HG02623 (cell line): Measurements from ENCODE around the gene WRAP53.
"Not testable (repeated sequence)": the region's sequence is repeated elsewhere in the genome, so short reads cannot be mapped to it uniquely, and the experiment has no call there.

ENCODE experiments used
- ATAC-seq: cut with Tn5 transposase; IDR thresholded peaks from one replicate; pipeline ENCODE4 v1.9.1; 2021; ENCODE audit warnings: moderate library complexity; ENCODE audit not compliant: unreplicated experiment

WRAP53 gene

DNA sequence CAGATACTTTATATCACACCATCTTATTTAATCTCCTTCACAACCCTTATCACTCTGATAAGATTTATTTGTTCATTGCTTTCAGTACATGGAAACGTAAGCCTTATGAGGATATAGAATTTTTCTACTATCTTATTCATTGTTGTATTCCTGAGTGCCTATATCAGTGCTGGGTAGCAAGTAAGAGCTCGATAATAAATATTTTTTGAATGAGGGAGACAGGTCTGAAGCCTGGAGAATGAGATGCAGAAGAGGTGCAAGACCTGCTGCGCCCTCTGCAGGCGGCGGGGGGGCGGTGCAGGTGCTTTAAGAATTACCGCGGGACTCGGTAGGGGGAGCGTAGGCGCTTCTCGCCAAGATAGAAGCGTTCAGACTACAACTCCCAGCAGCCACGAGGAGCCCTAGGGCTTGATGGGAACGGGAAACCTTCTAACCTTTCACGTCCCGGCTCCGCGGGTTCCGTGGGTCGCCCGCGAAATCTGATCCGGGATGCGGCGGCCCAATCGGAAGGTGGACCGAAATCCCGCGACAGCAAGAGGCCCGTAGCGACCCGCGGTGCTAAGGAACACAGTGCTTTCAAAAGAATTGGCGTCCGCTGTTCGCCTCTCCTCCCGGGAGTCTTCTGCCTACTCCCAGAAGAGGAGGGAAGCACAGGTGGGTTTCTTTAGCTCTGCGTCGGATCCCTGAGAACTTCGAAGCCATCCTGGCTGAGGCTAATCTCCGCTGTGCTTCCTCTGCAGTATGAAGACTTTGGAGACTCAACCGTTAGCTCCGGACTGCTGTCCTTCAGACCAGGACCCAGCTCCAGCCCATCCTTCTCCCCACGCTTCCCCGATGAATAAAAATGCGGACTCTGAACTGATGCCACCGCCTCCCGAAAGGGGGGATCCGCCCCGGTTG is at the start of gene WRAP53:
Gene WRAP53 (plus strand): TSS at position 570 of the 900 bp plus-strand sequence. CDS start 172 bp downstream, at position 742.
- ATAC-seq = peak; percentile 63

DNA sequence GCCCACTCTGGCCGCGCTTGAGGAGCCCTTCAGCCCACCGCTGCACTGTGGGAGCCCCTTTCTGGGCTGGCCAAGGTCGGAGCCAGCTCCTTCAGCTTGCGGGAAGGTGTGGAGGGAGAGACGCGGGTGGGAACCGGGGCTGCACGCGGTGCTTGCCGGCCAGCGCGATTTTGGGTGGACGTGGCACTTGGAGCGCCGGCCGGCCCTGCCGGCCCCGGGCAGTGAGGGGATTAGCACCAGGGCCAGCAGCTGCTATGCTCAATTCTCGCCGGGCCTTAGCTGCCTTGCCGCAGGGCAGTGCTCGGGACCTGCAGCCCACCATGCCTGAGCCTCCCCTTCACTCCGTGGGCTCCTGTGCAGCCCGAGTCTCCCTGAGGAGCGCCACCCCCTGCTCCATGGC is 47.5 kb upstream of the WRAP53 start:
- ATAC-seq = no peak

DNA sequence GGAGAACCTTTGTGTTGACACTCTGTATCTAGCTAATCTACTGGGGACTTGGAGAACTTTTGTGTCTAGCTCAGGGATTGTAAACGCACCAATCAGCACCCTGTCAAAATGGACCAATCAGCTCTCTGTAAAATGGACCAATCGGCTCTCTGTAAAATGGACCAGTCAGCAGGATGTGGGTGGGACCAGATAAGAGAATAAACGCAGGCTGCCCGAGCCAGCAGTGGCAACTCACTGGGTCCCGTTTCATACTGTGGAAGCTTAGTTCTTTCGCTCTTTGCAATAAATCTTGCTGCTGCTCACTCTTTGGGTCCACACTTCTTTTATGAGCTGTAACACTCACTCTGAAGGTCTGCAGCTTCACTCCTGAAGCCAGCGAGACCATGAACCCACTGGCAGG is 46.6 kb upstream of the WRAP53 start:
- ATAC-seq = not testable (repeated sequence)

DNA sequence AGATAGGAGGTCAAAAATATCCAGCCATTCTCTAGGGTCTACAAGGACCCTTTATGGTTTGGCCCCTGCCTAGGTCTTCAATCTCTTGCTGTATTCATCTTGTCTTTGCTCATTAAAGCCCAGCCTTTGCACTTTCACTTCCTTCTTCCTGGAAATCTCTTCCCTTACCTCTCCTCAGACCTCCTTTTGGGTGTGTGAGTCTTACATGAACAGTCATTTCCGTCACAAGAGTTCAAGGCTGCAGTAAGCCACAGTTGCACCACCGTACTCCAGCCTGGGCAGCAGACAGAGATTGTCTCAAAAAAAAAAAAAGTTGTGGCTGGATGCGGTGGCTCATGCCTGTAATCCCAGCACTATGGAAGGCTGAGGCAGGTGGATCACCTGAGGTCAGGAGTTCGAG is 43.5 kb upstream of the WRAP53 start:
- no peak for ATAC-seq

DNA sequence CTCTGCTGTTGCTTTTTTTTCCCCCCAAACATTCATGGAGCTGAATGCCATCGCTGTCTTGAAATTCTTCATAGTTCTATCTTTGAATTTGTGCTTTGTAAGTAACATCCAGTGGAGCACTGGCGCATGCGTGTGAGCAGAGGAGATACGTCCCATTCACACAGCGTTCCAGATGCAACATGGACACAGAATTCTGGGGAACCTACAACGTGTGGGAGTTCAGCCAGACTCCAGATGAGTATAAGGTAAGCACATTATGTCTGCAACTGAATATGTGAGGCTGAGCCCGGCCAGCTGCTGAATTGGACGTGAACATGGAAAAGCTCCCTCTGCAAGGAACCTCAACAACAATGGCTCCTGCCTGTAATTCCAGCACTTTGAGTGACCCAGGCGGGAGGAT is 41.8 kb upstream of the WRAP53 start:
- ATAC-seq = no peak

DNA sequence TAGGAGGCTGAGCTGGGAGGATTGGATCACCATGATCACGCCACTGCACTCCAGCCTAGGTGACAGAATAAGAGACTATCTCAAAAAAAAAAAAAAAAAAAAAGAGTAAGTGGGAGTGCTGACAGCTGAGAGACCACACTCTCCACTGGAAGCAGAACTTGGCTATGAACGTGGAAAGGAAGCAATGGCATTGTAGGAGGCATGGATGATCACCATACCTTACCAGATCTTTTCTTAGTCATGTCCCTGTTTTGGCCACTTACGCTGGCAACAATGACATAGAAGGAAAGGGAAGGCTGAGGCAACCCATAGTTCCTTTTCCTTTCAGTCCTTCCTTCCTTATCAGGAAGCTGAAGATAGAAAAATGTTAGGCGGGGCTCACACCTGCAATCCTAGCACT is 41.3 kb upstream of the WRAP53 start:
- no peak for ATAC-seq

DNA sequence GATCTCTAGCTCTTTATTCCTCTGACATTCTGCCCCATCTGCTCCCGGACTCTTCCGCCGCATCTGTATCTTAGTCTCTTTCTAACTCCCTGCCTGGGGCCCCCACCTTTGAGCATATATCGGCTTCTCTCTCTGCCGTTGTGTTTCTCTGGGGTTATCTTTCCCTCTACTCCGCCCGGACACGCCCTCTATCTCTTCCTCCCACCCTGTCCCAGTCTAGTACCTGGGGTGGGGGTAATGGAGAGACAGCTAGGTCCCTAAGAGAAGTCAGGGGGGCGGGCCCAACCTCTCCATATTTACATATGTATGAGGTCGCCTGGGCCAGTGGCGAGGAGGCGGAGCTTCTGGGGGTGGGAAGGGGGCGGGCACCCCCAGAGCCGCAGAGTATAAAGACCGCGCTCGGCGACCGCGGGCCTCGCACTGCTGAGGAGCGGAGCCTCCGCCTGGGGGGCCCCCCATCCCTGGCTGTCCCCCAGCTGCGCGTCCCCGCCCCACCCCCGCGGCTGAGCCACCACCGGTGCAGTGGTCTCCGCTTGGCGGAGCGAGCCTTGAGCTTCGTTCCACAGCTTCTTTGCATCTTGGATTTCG is 37.7 kb upstream of the WRAP53 start, which contains the start of gene ATP1B2:
Gene ATP1B2 (plus strand): TSS at position 418 of the 588 bp plus-strand sequence. CDS start 593 bp downstream, outside the sequence.
- ATAC-seq = no peak

DNA sequence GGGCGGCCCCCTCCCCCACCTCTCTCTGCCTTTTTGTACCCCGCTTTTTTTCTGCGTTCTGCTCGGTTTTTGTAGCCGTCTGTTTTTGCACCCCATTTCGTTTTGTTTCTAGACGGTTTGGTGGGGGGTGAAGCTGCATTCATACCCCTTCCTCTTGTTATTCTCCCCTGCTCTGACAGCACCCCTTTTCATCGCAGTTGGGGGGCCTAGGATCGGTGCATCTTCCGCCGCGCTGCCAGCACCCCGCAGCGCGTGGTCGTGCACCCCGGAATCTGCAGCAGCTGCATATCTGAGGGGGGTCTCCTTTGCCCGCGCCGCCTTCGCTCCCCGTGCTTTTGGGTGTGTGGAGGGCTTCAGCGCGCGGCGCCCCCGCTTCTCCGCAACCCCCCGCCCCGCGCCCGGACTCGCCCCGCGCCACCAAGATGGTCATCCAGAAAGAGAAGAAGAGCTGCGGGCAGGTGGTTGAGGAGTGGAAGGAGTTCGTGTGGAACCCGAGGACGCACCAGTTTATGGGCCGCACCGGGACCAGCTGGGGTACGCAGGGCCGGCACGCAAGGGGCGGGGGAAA is 37.1 kb upstream of the WRAP53 start:
- ATAC-seq = no peak

DNA sequence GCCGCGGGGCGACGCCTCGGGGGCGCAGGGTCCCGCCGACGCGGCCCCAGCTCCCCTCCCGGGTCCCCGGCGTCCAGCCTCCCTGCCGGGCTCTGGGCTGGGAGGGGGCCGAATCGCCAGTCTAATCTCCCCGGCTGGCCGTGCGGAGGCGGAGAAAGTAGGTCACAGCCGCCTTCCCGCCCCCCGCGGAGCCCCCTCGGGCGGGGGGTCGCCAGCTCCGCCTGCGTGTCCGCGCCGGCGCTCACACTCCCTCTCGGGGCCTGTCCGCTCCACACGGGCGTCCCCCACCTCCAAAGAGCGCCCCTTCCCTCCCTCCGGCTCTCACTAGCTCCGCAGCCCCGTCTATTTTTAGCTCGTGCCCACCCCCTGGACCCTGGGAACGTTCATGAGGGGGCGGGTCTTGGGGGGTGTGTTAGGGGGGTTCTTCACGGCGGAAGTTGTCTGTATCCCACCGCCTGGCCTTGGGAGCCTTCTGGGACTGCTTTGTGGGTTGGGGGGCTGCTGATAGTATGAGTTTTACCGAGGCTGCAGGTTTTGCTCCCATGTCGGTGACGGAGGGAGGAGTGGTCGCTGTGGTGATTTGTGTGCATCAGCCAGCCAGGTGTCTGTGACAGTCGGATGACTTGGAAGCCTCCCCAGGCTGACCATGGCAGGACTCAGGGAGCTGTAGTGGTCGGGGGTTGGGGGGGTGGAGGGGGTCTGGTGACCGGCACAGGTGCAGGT is 36.5 kb upstream of the WRAP53 start:
- ATAC-seq = no peak

DNA sequence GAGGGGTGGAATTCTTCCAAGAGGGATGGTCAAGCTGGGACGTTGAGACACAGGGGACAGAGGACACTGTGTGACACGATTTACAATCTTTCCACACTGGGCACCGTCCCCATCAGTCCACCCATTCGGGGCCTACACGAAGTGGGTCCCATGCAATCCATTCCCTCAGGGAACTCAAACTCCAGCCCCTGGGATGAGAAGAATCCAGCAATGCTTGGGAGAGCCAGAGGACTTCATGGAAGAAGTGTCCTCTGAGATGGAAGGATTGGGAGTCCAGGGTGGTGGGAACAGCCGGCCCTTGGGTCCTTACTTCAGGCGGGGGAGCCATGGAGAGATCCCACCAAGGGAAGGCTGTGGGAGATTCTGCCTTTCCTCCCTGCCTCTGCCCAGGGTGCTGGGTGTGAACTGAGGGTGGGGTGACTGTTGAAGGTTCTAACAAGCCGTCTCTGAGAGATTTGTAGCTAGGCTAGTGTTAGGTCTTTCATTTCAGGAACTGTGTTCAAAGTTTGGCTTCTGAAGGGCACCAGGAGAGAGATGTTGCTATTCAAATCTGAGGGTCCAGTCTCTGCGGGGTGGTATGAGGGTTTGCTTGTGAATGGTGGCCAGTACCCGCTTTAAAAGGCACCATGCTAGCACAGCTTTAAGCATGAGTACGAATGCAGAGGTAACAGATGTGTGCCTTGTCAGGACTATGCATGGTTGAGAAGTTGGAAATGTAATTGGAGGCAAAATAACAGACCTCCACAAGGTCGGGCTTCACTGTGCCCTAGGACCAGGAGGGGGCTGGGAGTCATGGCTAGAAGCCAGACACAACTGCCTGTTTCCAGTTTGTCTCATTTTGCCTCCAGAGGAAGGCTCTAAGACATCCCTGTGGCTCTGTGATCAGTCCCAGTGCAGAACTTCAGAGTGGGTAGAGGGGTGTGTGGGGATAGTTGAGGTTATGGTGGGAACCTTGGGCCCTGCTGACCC is 35.6 kb upstream of the WRAP53 start:
- no peak for ATAC-seq

DNA sequence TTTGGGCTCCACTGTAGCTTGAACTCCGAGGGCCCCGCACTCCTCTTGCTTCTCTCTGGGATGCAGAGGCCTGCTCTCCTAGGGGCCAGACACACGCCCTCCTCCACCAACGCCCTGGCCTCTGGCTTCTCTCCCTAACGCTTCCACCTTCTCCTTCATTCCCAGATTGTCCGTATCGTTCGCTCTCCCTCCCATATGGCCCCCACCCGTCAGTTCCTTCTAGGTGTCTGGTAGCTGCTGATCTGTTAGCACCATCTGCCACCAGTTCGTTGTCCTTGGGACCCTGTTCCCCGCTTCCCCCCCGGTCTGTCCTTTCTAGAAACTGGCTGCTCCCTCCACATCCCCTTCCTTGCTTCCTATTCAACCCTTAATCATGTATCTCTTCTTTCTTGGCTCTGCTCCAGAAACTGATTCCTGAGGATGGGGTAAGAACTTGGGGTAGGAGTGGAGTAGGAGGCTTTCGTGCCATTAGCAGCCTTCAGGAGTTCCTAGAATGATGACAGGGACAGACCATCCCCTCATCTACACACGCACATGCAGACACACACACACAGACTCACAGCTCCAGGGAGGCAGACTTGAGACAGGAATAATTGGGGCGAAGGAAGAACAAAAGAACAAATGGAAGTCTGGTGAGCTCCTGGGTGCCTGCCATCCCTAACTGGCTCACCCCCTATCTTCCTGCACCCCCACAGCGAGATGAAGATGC is 33.3 kb upstream of the WRAP53 start:
- no peak for ATAC-seq

DNA sequence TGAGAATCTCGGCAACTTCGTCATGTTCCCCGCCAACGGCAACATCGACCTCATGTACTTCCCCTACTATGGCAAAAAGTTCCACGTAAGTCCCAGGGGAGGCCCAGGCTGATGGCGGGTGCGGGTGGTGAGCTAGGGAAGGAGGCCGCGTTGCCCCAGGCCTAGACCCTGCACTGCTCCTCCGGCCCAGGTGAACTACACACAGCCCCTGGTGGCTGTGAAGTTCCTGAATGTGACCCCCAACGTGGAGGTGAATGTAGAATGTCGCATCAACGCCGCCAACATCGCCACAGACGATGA is 32.8 kb upstream of the WRAP53 start:
- ATAC-seq = no peak

DNA sequence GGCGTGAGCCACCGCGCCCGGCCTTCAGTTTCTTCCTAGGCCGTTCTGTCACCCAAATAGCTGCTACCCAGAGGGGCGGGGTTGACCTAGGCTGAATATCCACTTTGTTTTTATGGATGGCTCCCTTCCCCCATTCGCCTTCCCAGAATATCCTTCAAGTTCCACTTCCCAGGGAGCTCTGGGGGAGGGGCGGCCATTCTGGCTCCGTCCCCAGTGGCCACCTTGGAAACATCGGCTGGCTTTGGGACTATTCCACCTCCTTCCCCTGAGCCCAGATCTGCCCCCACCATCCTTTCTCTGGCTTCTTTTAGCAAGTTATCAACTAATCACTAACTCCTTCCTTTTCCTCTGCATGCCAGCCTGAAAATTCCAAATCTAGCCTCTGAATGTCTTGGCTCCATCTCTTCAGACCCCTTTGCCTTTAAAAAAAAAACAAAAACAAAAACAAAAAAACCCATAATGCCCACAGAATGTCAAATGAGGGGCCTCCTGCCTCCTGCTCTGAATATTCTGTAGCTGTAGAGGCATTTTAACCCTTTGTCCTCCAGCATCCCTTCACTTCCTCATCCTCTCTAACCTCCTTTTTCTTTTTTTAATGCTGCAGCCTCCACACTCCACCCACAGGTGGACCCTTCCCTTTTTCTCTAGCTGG is 31.2 kb upstream of the WRAP53 start:
- no peak for ATAC-seq

DNA sequence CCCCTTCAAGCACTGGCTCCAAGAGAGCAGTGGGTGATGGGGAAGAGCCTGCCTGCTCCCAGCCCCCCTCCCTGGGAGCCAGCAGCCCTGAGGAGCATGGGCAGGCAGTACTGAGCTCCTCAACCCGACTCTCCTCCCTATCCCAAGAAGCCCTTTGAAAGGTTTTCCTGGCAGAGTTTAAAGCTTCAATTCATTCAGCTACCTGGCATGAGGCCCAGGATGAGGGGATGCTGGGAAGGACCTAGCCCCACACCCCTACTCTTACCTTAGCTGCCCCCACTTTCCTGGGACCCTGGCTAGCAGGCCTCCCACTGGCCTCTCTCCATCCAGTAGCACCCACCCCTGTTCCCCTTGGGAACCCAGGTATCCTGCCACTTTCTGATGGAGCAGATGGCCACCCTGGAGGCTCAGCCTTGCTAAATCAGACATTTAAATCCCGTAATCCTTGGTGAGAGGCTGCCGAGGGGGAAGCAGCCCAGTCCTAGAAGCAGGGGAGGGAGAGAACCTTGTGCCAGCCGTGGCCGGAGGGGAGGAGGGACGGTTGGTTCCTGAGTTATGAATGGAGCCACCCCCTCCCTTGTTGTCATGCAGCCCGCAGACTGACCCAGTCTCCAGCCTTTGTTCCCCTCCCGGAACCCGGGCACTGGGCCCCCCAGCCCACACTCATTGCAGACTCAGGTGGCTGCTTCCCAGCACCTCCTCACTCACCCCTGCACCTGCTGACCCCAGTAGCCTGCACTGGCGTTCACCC is 20.4 kb upstream of the WRAP53 start:
- ATAC-seq = no peak

DNA sequence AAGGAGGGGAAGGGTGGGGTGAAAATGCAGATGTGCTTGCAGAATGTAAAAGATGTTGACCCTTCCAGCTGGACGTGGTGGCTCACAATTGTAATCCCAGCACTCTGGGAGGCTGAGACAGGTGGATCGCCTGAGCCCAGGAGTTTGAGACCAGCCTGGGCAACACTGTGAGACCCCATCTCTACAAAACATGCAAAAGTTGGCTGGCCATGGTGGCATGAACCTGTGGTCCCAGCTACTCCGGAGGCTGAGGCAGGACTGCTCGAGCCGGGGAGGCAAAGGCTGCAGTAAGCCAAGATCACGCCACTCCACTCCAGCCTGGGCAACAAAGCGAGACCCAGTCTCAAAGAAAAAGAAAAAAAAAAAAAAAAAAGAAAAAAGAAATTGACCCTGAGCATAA is 19.8 kb upstream of the WRAP53 start:
- ATAC-seq = no peak

DNA sequence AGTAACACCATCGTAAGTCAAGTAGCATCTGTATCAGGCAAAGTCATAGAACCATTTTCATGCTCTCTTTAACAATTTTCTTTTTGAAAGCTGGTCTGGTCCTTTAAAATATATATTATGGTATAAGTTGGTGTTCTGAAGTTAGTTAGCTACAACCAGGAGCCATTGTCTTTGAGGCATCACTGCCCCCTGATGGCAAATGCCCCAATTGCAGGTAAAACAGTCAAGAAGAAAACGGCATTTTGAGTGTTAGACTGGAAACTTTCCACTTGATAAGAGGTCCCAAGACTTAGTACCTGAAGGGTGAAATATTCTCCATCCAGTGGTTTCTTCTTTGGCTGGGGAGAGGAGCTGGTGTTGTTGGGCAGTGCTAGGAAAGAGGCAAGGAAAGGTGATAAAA is 15.0 kb upstream of the WRAP53 start:
- no peak for ATAC-seq

DNA sequence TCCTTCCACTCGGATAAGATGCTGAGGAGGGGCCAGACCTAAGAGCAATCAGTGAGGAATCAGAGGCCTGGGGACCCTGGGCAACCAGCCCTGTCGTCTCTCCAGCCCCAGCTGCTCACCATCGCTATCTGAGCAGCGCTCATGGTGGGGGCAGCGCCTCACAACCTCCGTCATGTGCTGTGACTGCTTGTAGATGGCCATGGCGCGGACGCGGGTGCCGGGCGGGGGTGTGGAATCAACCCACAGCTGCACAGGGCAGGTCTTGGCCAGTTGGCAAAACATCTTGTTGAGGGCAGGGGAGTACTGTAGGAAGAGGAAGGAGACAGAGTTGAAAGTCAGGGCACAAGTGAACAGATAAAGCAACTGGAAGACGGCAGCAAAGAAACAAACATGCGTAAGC is 13.3 kb upstream of the WRAP53 start:
- ATAC-seq = no peak

DNA sequence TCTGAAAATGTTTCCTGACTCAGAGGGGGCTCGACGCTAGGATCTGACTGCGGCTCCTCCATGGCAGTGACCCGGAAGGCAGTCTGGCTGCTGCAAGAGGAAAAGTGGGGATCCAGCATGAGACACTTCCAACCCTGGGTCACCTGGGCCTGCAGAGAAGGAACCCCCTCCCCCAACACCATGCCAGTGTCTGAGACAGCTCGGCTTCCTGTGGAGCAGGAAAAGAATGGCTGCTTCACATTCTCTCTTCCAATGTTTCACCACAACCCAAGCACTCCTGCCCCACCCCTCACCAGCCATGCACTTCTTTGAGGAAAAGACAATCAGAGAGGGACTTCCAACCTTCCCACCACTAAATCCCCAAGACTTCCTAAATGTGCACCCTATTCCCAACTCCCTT is 11.7 kb upstream of the WRAP53 start:
- ATAC-seq = no peak
